Measurements from ENCODE around the gene RPS6KA6.

Gene RPS6KA6

GRCh38 chrX:84187533-84188319 lies at the start of gene RPS6KA6:
Gene RPS6KA6, minus strand, starts transcription at chrX:84188199. Its CDS starts 300 bp downstream, at chrX:84187899.
- no peak for DNase-seq (ENCODE audit: low read depth)

GRCh38 chrX:84224741-84225140 lies 36.7 kb upstream of the RPS6KA6 start:
- DNase-seq (ENCODE audit: low read depth) = no peak

GRCh38 chrX:84223261-84223660 lies 35.3 kb upstream of the RPS6KA6 start:
- no peak for DNase-seq (ENCODE audit: low read depth)

- DNase-seq (ENCODE audit: low read depth) = no peak
Observed at GRCh38 chrX:84221181-84221580, 33.2 kb upstream of the RPS6KA6 start.

- DNase-seq (ENCODE audit: low read depth) = no peak
Observed at GRCh38 chrX:84219551-84219950, 31.6 kb upstream of the RPS6KA6 start.

GRCh38 chrX:84218726-84219125 lies 30.7 kb upstream of the RPS6KA6 start:
- no peak for DNase-seq (ENCODE audit: low read depth)

GRCh38 chrX:84216881-84217280 lies 28.9 kb upstream of the RPS6KA6 start:
- DNase-seq (ENCODE audit: low read depth) = no peak

GRCh38 chrX:84216406-84216805 lies 28.4 kb upstream of the RPS6KA6 start:
- no peak for DNase-seq (ENCODE audit: low read depth)

GRCh38 chrX:84205276-84205675 lies 17.3 kb upstream of the RPS6KA6 start:
- no peak for DNase-seq (ENCODE audit: low read depth)

GRCh38 chrX:84199688-84200087 lies 11.7 kb upstream of the RPS6KA6 start:
- no peak for DNase-seq (ENCODE audit: low read depth)

- DNase-seq (ENCODE audit: low read depth) = no peak
Observed at GRCh38 chrX:84197550-84197949, 9.6 kb upstream of the RPS6KA6 start.

- DNase-seq (ENCODE audit: low read depth) = no peak
Observed at GRCh38 chrX:84192006-84192405, 4.0 kb upstream of the RPS6KA6 start.

- DNase-seq (ENCODE audit: low read depth) = no peak
Observed at GRCh38 chrX:84189125-84189524, 1.1 kb upstream of the RPS6KA6 start.

GRCh38 chrX:84188320-84188834 lies 378 bp upstream of the RPS6KA6 start:
- no peak for DNase-seq (ENCODE audit: low read depth)

GRCh38 chrX:84186603-84187532 lies 1.1 kb downstream of the RPS6KA6 start:
- DNase-seq (ENCODE audit: low read depth) = no peak

- DNase-seq (ENCODE audit: low read depth) = no peak
Observed at GRCh38 chrX:84182516-84182915, 5.5 kb downstream of the RPS6KA6 start.

GRCh38 chrX:84175958-84176357 lies 12.0 kb downstream of the RPS6KA6 start:
- no peak for DNase-seq (ENCODE audit: low read depth)

- DNase-seq (ENCODE audit: low read depth) = no peak
Observed at GRCh38 chrX:84175274-84175673, 12.7 kb downstream of the RPS6KA6 start.

GRCh38 chrX:84174348-84174747 lies 13.7 kb downstream of the RPS6KA6 start:
- DNase-seq (ENCODE audit: low read depth) = no peak

- DNase-seq (ENCODE audit: low read depth) = no peak
Observed at GRCh38 chrX:84170931-84171330, 17.1 kb downstream of the RPS6KA6 start.

GRCh38 chrX:84168574-84168973 lies 19.4 kb downstream of the RPS6KA6 start:
- no peak for DNase-seq (ENCODE audit: low read depth)

GRCh38 chrX:84168095-84168494 lies 19.9 kb downstream of the RPS6KA6 start:
- no peak for DNase-seq (ENCODE audit: low read depth)

- DNase-seq (ENCODE audit: low read depth) = no peak
Observed at GRCh38 chrX:84165711-84166110, 22.3 kb downstream of the RPS6KA6 start.
